Head of caudate nucleus (tissue), 42 donors: ENCODE data around the gene PUS7L.
"Not testable (repeated sequence)": the region's sequence is repeated elsewhere in the genome, so short reads cannot be mapped to it uniquely, and the experiment has no call there.

Experiments used
- DNase-seq, 42 donors: peaks; one replicate each; pipeline versions ENCODE4 v3.0.0 to v3.0.0-alpha.2; 2020 to 2021; ENCODE audit warnings: mixed read lengths in 7 of 42
- intact Hi-C: fragments of 100-400 bp; cut with DNase I; formaldehyde crosslinking; loops from one replicate; pipeline ENCODE4 v1.15.0; 2022

PUS7L gene

DNA sequence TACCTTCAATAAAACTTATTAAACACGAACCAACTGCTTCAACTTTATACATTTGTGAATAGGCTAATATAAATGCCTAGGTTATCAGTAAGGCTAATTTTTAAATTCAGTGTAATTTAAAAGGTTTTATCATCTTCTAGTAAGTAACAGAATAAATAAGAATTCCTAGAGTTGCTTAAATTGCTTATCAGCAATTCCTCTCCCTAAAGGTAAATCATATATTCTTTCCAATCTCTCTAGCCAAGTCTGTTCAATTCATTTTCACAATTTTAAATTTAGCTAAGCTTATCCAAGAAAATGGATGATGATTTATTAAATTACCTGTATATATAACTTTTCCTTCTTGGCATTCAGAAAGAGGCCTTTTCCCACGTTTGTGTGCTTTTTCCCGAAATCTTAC lies 4.6 kb downstream of the PUS7L start:
- no peak for DNase-seq
- intact Hi-C loops, result loop anchor here (10.0 kb wide), 1 partner anchor 131 kb away; no protein-coding TSS in a partner anchor

DNA sequence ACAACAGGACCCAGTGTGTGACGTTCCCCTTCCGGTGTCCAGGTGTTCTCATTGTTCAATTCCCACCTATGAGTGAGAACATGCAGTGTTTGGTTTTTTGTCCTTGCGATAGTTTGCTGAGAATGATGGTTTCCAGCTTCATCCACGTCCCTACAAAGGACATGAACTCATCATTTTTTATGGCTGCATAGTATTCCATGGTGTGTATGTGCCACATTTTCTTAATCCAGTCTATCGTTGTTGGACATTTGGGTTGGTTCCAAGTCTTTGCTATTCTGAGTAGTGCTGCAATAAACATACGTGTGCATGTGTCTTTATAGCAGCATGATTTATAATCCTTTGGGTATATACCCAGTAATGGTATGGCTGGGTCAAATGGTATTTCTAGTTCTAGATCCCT lies 7.2 kb downstream of the PUS7L start:
- intact Hi-C loops, result loop anchor here (10.0 kb wide), 1 partner anchor 133 kb away; no protein-coding TSS in a partner anchor
- not testable (repeated sequence) for DNase-seq

GRCh38 chr12:43750814-43751213 lies 7.8 kb downstream of the PUS7L start:
- intact Hi-C loops, result loop anchor here (10.0 kb wide), 1 partner anchor 134 kb away; no protein-coding TSS in a partner anchor
- DNase-seq, result no peak

- DNase-seq, result no peak
- intact Hi-C loops, result no loop called here
Observed at GRCh38 chr12:43749016-43749415, 9.6 kb downstream of the PUS7L start.

GRCh38 chr12:43744826-43745225 lies 13.8 kb downstream of the PUS7L start:
- intact Hi-C loops, result no loop called here
- DNase-seq, result no peak

- intact Hi-C loops, result no loop called here
- no peak for DNase-seq
Observed at GRCh38 chr12:43742106-43742505, 16.5 kb downstream of the PUS7L start.

DNA sequence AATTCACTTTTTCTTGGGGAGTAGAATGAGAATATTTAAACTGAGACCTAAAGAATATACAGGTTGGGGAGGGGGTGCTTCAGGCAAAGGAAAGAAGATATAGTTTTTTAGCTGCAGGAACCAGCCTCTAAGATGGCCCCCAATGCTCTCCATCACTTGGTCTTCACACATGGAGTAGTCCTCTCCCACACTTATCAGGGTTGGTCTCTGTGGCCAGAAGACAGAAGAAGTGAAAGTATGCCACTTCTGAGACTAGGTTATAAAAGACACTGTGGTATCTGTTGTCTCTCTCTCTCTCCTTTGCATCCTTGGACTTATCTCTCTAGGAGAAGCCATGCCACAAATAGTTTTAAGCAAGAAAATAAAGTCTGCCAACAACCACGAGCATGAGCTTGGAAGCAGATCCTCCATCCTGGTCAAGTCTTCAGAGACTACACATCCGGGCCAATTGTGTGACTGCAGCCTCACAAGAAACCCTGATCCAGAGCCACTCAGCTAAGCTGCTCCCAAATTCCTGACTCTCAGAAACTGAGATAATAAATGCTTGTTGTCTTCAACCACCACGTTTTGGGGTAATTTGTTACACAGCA lies 18.0 kb downstream of the PUS7L start:
- no peak for DNase-seq
- intact Hi-C loops, result no loop called here

GRCh38 chr12:43737646-43738045 lies 20.9 kb downstream of the PUS7L start:
- DNase-seq, result no peak
- intact Hi-C loops, result no loop called here

- intact Hi-C loops, result no loop called here
- DNase-seq, result no peak
Observed at GRCh38 chr12:43736927-43737440, 21.6 kb downstream of the PUS7L start.

- intact Hi-C loops, result no loop called here
- no peak for DNase-seq
Observed at GRCh38 chr12:43733687-43734086, 24.9 kb downstream of the PUS7L start.

- DNase-seq, result no peak
- intact Hi-C loops, result no loop called here
Observed at GRCh38 chr12:43730283-43730682, 28.3 kb downstream of the PUS7L start.

GRCh38 chr12:43728698-43729097 lies 29.9 kb downstream of the PUS7L start:
- no peak for DNase-seq
- intact Hi-C loops, result loop anchor here (10.0 kb wide), 1 partner anchor 284 kb away; no protein-coding TSS in a partner anchor

GRCh38 chr12:43728117-43728516 lies 30.5 kb downstream of the PUS7L start:
- intact Hi-C loops, result loop anchor here (10.0 kb wide), 1 partner anchor 283 kb away; no protein-coding TSS in a partner anchor
- DNase-seq, result no peak

GRCh38 chr12:43723134-43723533 lies 35.5 kb downstream of the PUS7L start:
- intact Hi-C loops, result loop anchor here (10.0 kb wide), 1 partner anchor 278 kb away; no protein-coding TSS in a partner anchor
- DNase-seq, result no peak

DNA sequence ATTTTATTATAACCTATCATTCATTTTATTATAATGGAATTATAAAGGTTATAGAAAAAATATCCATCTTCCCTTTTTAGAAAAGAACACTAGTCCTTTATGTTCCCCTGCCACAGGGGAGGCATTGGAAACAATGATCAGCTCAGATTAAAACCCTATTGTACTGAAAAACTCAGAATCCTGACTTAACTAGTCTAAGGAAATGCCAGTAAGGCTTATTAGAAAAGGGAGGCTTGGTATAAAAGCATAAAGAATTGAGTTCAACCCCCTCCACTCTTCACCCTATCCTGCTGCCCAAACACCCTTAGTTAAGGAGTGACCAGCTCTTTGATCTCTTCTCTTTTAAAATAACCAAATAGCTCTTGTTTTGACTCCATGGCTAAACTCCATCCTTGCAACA lies 36.0 kb downstream of the PUS7L start:
- DNase-seq, result no peak
- intact Hi-C loops, result loop anchor here (10.0 kb wide), 1 partner anchor 278 kb away; no protein-coding TSS in a partner anchor

GRCh38 chr12:43711348-43711747 lies 47.2 kb downstream of the PUS7L start:
- intact Hi-C loops, result no loop called here
- no peak for DNase-seq

- DNase-seq, intact Hi-C loops: not testable (repeated sequence)
Observed at GRCh38 chr12:43703772-43704171, 54.8 kb downstream of the PUS7L start.

- DNase-seq, intact Hi-C loops: not testable (repeated sequence)
Observed at GRCh38 chr12:43701194-43701593, 57.4 kb downstream of the PUS7L start.

- DNase-seq, result no peak
- intact Hi-C loops, result no loop called here
Observed at GRCh38 chr12:43696154-43696553, 62.4 kb downstream of the PUS7L start.

GRCh38 chr12:43694879-43695278 lies 63.7 kb downstream of the PUS7L start:
- intact Hi-C loops, result no loop called here
- DNase-seq, result no peak

GRCh38 chr12:43692064-43692463 lies 66.5 kb downstream of the PUS7L start:
- intact Hi-C loops, result no loop called here
- DNase-seq, result no peak
